Right cardiac atrium (tissue), 5 donors: ENCODE results near the gene IRX4. TPM values are rescaled to one million over a fixed set of nuclear protein-coding genes. Genes with fewer than 3 reads are reported as not detected.
"Not testable (repeated sequence)": the region's sequence is repeated elsewhere in the genome, so short reads cannot be mapped to it uniquely, and the experiment has no call there.

ENCODE experiments used
- ATAC-seq, 2 donors: fragments of 200-7000 bp; cut with Tn5 transposase; one replicate each; pipeline versions ENCODE4 v1.8.0 to v1.9.1; 2020; ENCODE audit warnings: moderate library complexity in 2 of 2, mild to moderate bottlenecking in 1 of 2
- DNase-seq, 3 donors: peaks; one replicate each; pipeline ENCODE4 v3.0.0-alpha.2; 2020
- H3K27ac ChIP-seq: one replicate; pipeline ENCODE4 v1.5.1; 2013; ENCODE audit warnings: mild to moderate bottlenecking, low read length, control low read depth, moderate library complexity
- H3K27me3 ChIP-seq: one replicate; pipeline ENCODE4 v1.6.1; 2013; ENCODE audit not compliant: control insufficient read depth, insufficient read depth
- H3K4me1 ChIP-seq: one replicate; pipeline ENCODE4 v1.6.1; 2013; ENCODE audit warnings: low read length; ENCODE audit not compliant: control insufficient read depth, insufficient read depth
- H3K4me3 ChIP-seq: one replicate; pipeline ENCODE4 v1.5.1; 2013; ENCODE audit warnings: low read length, control low read depth
- H3K9me3 ChIP-seq: one replicate; pipeline ENCODE4 v1.6.1; 2013; ENCODE audit warnings: low read length; ENCODE audit not compliant: control insufficient read depth
- WGBS: extraction: QIAGEN DNeasy Blood & Tissue Kit; methylation state at CpG from one replicate; pipeline ENCODE4 v1.1.7; 2013; 5-methylcytosine and 5-hydroxymethylcytosine counted together
- intact Hi-C, 4 donors: fragments of 100-400 bp; cut with DNase I; formaldehyde crosslinking; loops; one replicate each; pipeline versions ENCODE4 v1.11.0 to v1.14.0; 2022 to 2023
- polyA plus RNA-seq: library from polyadenylated mRNA; stranded (reverse); fragments of 200-250 nt; gene quantifications from one replicate; pipeline ENCODE4 v1.2.3, GENCODE V29; 2013
- total RNA-seq, 4 donors: library from RNA; stranded (reverse); fragmentation: NEBNext Ultra II Directional; extraction: Animal tissue kit (Norgen Biotek cat#: 25700); gene quantifications; one replicate each; pipeline ENCODE4 v1.2.1, GENCODE V29; 2021
- donor health status: healthy with polysubstance abuse.
- donor health status: DM: no; HTN: yes; CAD: no.
- donor health status: DM: no; HTN: no; CAD: no.
- donor health status: DM: no; HTN: yes; CAD: no; lungs with severe emphysema.
- donor health status: DM: yes; HTN: yes; CAD: no.

The IRX4 gene
- total and polyA plus RNA-seq, 5 donors: 0.21 TPM; not detected in 4

GRCh38 chr5:1875843-1876659 is 6.7 kb downstream of the IRX4 start:
- Histone ChIP-seq H3K27ac (no peak overlapping the region), H3K27me3 (no peaks in the 10 kb centered on the region), H3K4me1 (no peaks in the 10 kb centered on the region), H3K4me3 (no peak overlapping the region), H3K9me3 (no peaks in the 10 kb centered on the region)
- no peak for ATAC-seq
- intact Hi-C loops: no loop called here
- WGBS: 1% methylated on average over 61 of the region's 61 CpGs
- peak in 2 of 3 donors; percentile 18 to 48 for DNase-seq

GRCh38 chr5:1875281-1875842 is 7.4 kb downstream of the IRX4 start:
- DNase-seq (peak in 1 of 3 donors; percentile 25), ATAC-seq (no peak)
- no peak overlapping the region for H3K4me3 ChIP-seq
- no peak overlapping the region for H3K27ac ChIP-seq
- no peaks in the 10 kb centered on the region for H3K9me3 ChIP-seq
- intact Hi-C loops: no loop called here
- 2% methylated on average over 36 of the region's 36 CpGs for WGBS
- H3K4me1 ChIP-seq: no peaks in the 10 kb centered on the region
- no peaks in the 10 kb centered on the region for H3K27me3 ChIP-seq

- no peaks in the 10 kb centered on the region for H3K4me1 ChIP-seq
- H3K9me3 ChIP-seq: no peaks in the 10 kb centered on the region
- WGBS: 1% methylated on average over 36 of the region's 36 CpGs
- intact Hi-C loops: no loop called here
- no peak for ATAC-seq
- H3K27me3 ChIP-seq: no peaks in the 10 kb centered on the region
- no peak overlapping the region for H3K4me3 ChIP-seq
- DNase-seq: no peak
- H3K27ac ChIP-seq: no peak overlapping the region
These were observed 7.9 kb downstream of the IRX4 start for GRCh38 chr5:1874771-1875220.

- no peaks in the 10 kb centered on the region for H3K9me3 ChIP-seq
- WGBS: 9% methylated on average over 10 of the region's 10 CpGs
- intact Hi-C loops: no loop called here
- DNase-seq (no peak), ATAC-seq (no peak)
- H3K4me3 ChIP-seq: no peak overlapping the region
- no peaks in the 10 kb centered on the region for H3K27me3 ChIP-seq
- H3K27ac ChIP-seq: no peak overlapping the region
- no peaks in the 10 kb centered on the region for H3K4me1 ChIP-seq
These were observed 8.4 kb downstream of the IRX4 start for GRCh38 chr5:1874348-1874747.

GRCh38 chr5:1873243-1873959 is 9.3 kb downstream of the IRX4 start:
- WGBS: 27% methylated on average over 13 of the region's 13 CpGs
- no peaks in the 10 kb centered on the region for H3K27me3 ChIP-seq
- no peak for ATAC-seq
- DNase-seq: no peak
- no peaks in the 10 kb centered on the region for H3K9me3 ChIP-seq
- intact Hi-C loops: no loop called here
- no peaks in the 10 kb centered on the region for H3K4me1 ChIP-seq
- H3K27ac ChIP-seq: no peak overlapping the region
- H3K4me3 ChIP-seq: no peak overlapping the region

- H3K4me1 ChIP-seq: no peaks in the 10 kb centered on the region
- 79% methylated on average over 14 of the region's 14 CpGs for WGBS
- ATAC-seq: no peak
- DNase-seq: no peak
- H3K4me3 ChIP-seq: no peak overlapping the region
- no peak overlapping the region for H3K27ac ChIP-seq
- intact Hi-C loops: no loop called here
- H3K9me3 ChIP-seq: no peaks in the 10 kb centered on the region
- no peaks in the 10 kb centered on the region for H3K27me3 ChIP-seq
These were observed 11.3 kb downstream of the IRX4 start for GRCh38 chr5:1871441-1871840.

- H3K27me3 ChIP-seq, H3K4me3 ChIP-seq, H3K27ac ChIP-seq, ATAC-seq, intact Hi-C loops, H3K4me1 ChIP-seq, H3K9me3 ChIP-seq: not testable (repeated sequence)
- DNase-seq: peak in 1 of 3 donors; percentile 9
- 96% methylated on average over 21 of the region's 21 CpGs for WGBS
These were observed 12.1 kb downstream of the IRX4 start for GRCh38 chr5:1870435-1871272.

GRCh38 chr5:1868886-1869475 is 13.7 kb downstream of the IRX4 start:
- intact Hi-C loops: no loop called here
- Histone ChIP-seq H3K9me3 (no peaks in the 10 kb centered on the region), H3K4me1 (no peaks in the 10 kb centered on the region), H3K4me3 (no peak overlapping the region), H3K27ac (no peak overlapping the region), H3K27me3 (no peaks in the 10 kb centered on the region)
- peak in 2 of 3 donors; percentile 18 to 40 for DNase-seq
- ATAC-seq: no peak
- 70% methylated on average over 19 of the region's 19 CpGs for WGBS

- no peaks in the 10 kb centered on the region for H3K4me1 ChIP-seq
- no peak overlapping the region for H3K27ac ChIP-seq
- peak in 2 of 3 donors; percentile 6 to 34 for DNase-seq
- intact Hi-C loops: no loop called here
- no peaks in the 10 kb centered on the region for H3K9me3 ChIP-seq
- ATAC-seq: no peak
- H3K4me3 ChIP-seq: no peak overlapping the region
- WGBS: 31% methylated on average over 20 of the region's 20 CpGs
- no peaks in the 10 kb centered on the region for H3K27me3 ChIP-seq
These were observed 14.9 kb downstream of the IRX4 start for GRCh38 chr5:1867815-1868143.

GRCh38 chr5:1867114-1867814 is 15.5 kb downstream of the IRX4 start:
- intact Hi-C loops: no loop called here
- WGBS: 22% methylated on average over 8 of the region's 8 CpGs
- Histone ChIP-seq H3K4me3 (no peak overlapping the region), H3K9me3 (no peaks in the 10 kb centered on the region), H3K27me3 (no peaks in the 10 kb centered on the region), H3K27ac (no peak overlapping the region), H3K4me1 (no peaks in the 10 kb centered on the region)
- DNase-seq (peak in 1 of 3 donors; percentile 13), ATAC-seq (peak in 1 of 2 donors; percentile 40)
